ENCODE measurements around the gene PRMT5.
A peak's percentile ranks its signal among the peaks of the same experiment; 100 is the strongest.

PRMT5 gene

GRCh38 chr14:22884738-22885523, 44.2 kb downstream of the PRMT5 start:
- no CpG with 5 or more reads among the region's 11 CpGs for WGBS, 2 donors (ENCODE audit: extremely low coverage in 2 of 2, insufficient read length in 2 of 2, insufficient replicate concordance in 1 of 2)
- no peak overlapping the region for H3K27ac ChIP-seq (replicated peaks; ENCODE audit: low read length)
- H3K27me3 ChIP-seq (ENCODE audit: control insufficient read depth in 3 of 3, insufficient read depth in 3 of 3, low read depth in 1 of 3, low read length in 3 of 3): peaks cover 0 to 6% (median 0%) of the 10 kb centered on the region in 3 experiments
- H2AK5ac ChIP-seq (ENCODE audit: low read depth, low read length): peak overlapping the region; percentile 53
- no peak overlapping the region for H3K18ac ChIP-seq (ENCODE audit: low read length)
- H2BK5ac ChIP-seq (ENCODE audit: low read length): no peak overlapping the region
- H3K23ac ChIP-seq (ENCODE audit: low read depth, low read length, poor library complexity): no peak overlapping the region
- H3K4me3 ChIP-seq (ENCODE audit: low read length in 2 of 2): no peak overlapping the region
- H3K4me1 ChIP-seq (ENCODE audit: control insufficient read depth in 2 of 2, insufficient read depth in 1 of 2, low read depth in 1 of 2, low read length in 2 of 2): peaks cover 34 to 41% of the 10 kb centered on the region in 2 donors
- H3K4me2 ChIP-seq (ENCODE audit: insufficient read depth, low read length, poor library complexity, severe bottlenecking): no peak overlapping the region
- no peaks in the 10 kb centered on the region for H3K9me3 ChIP-seq (replicated peaks in 1 of 2; ENCODE audit: control insufficient read depth in 2 of 2, insufficient read depth in 1 of 2, low read depth in 1 of 2, low read length in 2 of 2)
- H4K91ac ChIP-seq (ENCODE audit: low read depth, low read length, poor library complexity): no peak overlapping the region
- H4K8ac ChIP-seq (ENCODE audit: low read depth, low read length): no peak overlapping the region
- no peak for DNase-seq (ENCODE audit: low spot score)
- H2BK120ac ChIP-seq (ENCODE audit: low read depth, low read length): no peak overlapping the region
- no peak overlapping the region for H2AFZ ChIP-seq (ENCODE audit: low read length)
- no peaks in the 10 kb centered on the region for H3K36me3 ChIP-seq (replicated peaks in 1 of 2; ENCODE audit: control insufficient read depth in 2 of 2, insufficient read depth in 2 of 2, low read length in 2 of 2)
- H3K79me1 ChIP-seq (ENCODE audit: low read depth, low read length): peaks cover 2% of the 10 kb centered on the region
- peak overlapping the region; percentile 9 for H3K9ac ChIP-seq (ENCODE audit: low read depth, low read length, poor library complexity)
- H3K4ac ChIP-seq (ENCODE audit: low read length): no peak overlapping the region
- H2BK15ac ChIP-seq (ENCODE audit: low read length): peak overlapping the region; percentile 19
- H2BK12ac ChIP-seq (ENCODE audit: low read length): no peak overlapping the region
- H3K14ac ChIP-seq (ENCODE audit: low read length): no peak overlapping the region

GRCh38 chr14:22884076-22884737, 45.0 kb downstream of the PRMT5 start:
- Histone ChIP-seq H4K91ac (ENCODE audit: low read depth, low read length, poor library complexity) (no peak overlapping the region), H3K4me1 (ENCODE audit: control insufficient read depth in 2 of 2, insufficient read depth in 1 of 2, low read depth in 1 of 2, low read length in 2 of 2) (peaks cover 34 to 41% of the 10 kb centered on the region in 2 donors), H3K27ac (replicated peaks; ENCODE audit: low read length) (no peak overlapping the region)

GRCh38 chr14:22883173-22883976, 45.8 kb downstream of the PRMT5 start, which contains the start of gene REM2:
Gene REM2 (plus strand): TSS chr14:22883222. CDS start chr14:22883288, 66 bp downstream.
- peaks cover 34 to 41% of the 10 kb centered on the region in 2 donors for H3K4me1 ChIP-seq (ENCODE audit: control insufficient read depth in 2 of 2, insufficient read depth in 1 of 2, low read depth in 1 of 2, low read length in 2 of 2)

More at GRCh38 chr14:22884076-22884737, 45.0 kb downstream of the PRMT5 start:
- Histone ChIP-seq H3K9ac (ENCODE audit: low read depth, low read length, poor library complexity) (no peak overlapping the region), H3K27me3 (ENCODE audit: control insufficient read depth in 3 of 3, insufficient read depth in 3 of 3, low read depth in 1 of 3, low read length in 3 of 3) (peaks cover 0 to 6% (median 0%) of the 10 kb centered on the region in 3 experiments), H2BK5ac (ENCODE audit: low read length) (no peak overlapping the region), H2AK5ac (ENCODE audit: low read depth, low read length) (peak overlapping the region; percentile 53), H2BK15ac (ENCODE audit: low read length) (no peak overlapping the region), H3K4ac (ENCODE audit: low read length) (no peak overlapping the region), H3K18ac (ENCODE audit: low read length) (peak overlapping the region; percentile 22), H3K4me2 (ENCODE audit: insufficient read depth, low read length, poor library complexity, severe bottlenecking) (no peak overlapping the region), H3K36me3 (replicated peaks in 1 of 2; ENCODE audit: control insufficient read depth in 2 of 2, insufficient read depth in 2 of 2, low read length in 2 of 2) (no peaks in the 10 kb centered on the region), H3K14ac (ENCODE audit: low read length) (no peak overlapping the region), H2AFZ (ENCODE audit: low read length) (peak overlapping the region; percentile 77), H3K9me3 (replicated peaks in 1 of 2; ENCODE audit: control insufficient read depth in 2 of 2, insufficient read depth in 1 of 2, low read depth in 1 of 2, low read length in 2 of 2) (no peaks in the 10 kb centered on the region), H2BK12ac (ENCODE audit: low read length) (no peak overlapping the region), H3K4me3 (ENCODE audit: low read length in 2 of 2) (peak overlapping the region in 1 of 2 donors; percentile 32), H2BK120ac (ENCODE audit: low read depth, low read length) (no peak overlapping the region), H3K79me1 (ENCODE audit: low read depth, low read length) (peaks cover 2% of the 10 kb centered on the region), H4K8ac (ENCODE audit: low read depth, low read length) (no peak overlapping the region), H3K23ac (ENCODE audit: low read depth, low read length, poor library complexity) (no peak overlapping the region)
- WGBS, 2 donors (ENCODE audit: extremely low coverage in 2 of 2, insufficient read length in 2 of 2, insufficient replicate concordance in 1 of 2): no CpG with 5 or more reads among the region's 7 CpGs
- DNase-seq (ENCODE audit: low spot score): no peak

More at GRCh38 chr14:22883173-22883976, 45.8 kb downstream of the PRMT5 start, which contains the start of gene REM2:
- H4K91ac ChIP-seq (ENCODE audit: low read depth, low read length, poor library complexity): peak within 1 kb of the TSS; percentile 40
- peak within 1 kb of the TSS; percentile 32 to 69 for H3K4me3 ChIP-seq (ENCODE audit: low read length in 2 of 2)
- no peaks in the 10 kb centered on the region for H3K36me3 ChIP-seq (replicated peaks in 1 of 2; ENCODE audit: control insufficient read depth in 2 of 2, insufficient read depth in 2 of 2, low read length in 2 of 2)
- H2BK12ac ChIP-seq (ENCODE audit: low read length): peak within 1 kb of the TSS; percentile 51
- DNase-seq (ENCODE audit: low spot score): no peak
- H2BK15ac ChIP-seq (ENCODE audit: low read length): no peak within 1 kb of the TSS
- peak within 1 kb of the TSS; percentile 77 for H2AFZ ChIP-seq (ENCODE audit: low read length)
- peak within 1 kb of the TSS; percentile 97 for H3K18ac ChIP-seq (ENCODE audit: low read length)
- peaks cover 2% of the 10 kb centered on the region for H3K79me1 ChIP-seq (ENCODE audit: low read depth, low read length)
- H3K27ac ChIP-seq (replicated peaks; ENCODE audit: low read length): peak within 1 kb of the TSS; percentile 27
- peak within 1 kb of the TSS; percentile 63 for H2AK5ac ChIP-seq (ENCODE audit: low read depth, low read length)
- H3K27me3 ChIP-seq (ENCODE audit: control insufficient read depth in 3 of 3, insufficient read depth in 3 of 3, low read depth in 1 of 3, low read length in 3 of 3): peaks cover 0 to 6% (median 0%) of the 10 kb centered on the region in 3 experiments
- peak within 1 kb of the TSS; percentile 78 for H3K9ac ChIP-seq (ENCODE audit: low read depth, low read length, poor library complexity)
- H3K9me3 ChIP-seq (replicated peaks in 1 of 2; ENCODE audit: control insufficient read depth in 2 of 2, insufficient read depth in 1 of 2, low read depth in 1 of 2, low read length in 2 of 2): no peaks in the 10 kb centered on the region
- no peak within 1 kb of the TSS for H3K14ac ChIP-seq (ENCODE audit: low read length)
- H3K4me2 ChIP-seq (ENCODE audit: insufficient read depth, low read length, poor library complexity, severe bottlenecking): peak within 1 kb of the TSS; percentile 81
- WGBS, 2 donors (ENCODE audit: extremely low coverage in 2 of 2, insufficient read length in 2 of 2, insufficient replicate concordance in 1 of 2): no CpG with 5 or more reads among the region's 15 CpGs
- no peak within 1 kb of the TSS for H2BK5ac ChIP-seq (ENCODE audit: low read length)
- H4K8ac ChIP-seq (ENCODE audit: low read depth, low read length): peak within 1 kb of the TSS; percentile 33
- H3K23ac ChIP-seq (ENCODE audit: low read depth, low read length, poor library complexity): peak within 1 kb of the TSS; percentile 21
- no peak within 1 kb of the TSS for H2BK120ac ChIP-seq (ENCODE audit: low read depth, low read length)
- H3K4ac ChIP-seq (ENCODE audit: low read length): peak within 1 kb of the TSS; percentile 43

Data from neuronal stem cell (in vitro differentiated cells).